ENCODE measurements around the gene SH3TC1.

The SH3TC1 gene

DNA sequence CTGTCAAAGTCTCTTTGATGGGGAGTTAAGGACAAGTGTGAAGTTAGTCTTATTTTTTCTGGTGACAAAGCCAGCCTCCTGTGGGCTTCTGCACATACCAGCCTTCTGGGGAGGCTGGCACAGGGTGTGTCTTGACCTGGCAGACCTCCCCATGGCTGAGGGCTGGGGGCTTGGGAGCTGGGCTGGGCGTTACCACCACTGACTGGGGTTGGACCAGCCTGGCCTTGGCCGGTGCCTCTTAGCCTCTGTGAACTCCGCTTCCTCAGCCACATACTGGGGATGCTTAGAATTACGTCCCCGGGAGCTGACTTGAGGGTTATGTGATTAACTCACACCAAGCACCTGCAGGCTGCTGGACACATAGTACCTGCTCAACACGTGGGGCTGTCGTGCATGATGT, 14.0 kb downstream of the SH3TC1 start:
- no peak for DNase-seq (ENCODE audit: low read depth in 1 of 2, low spot score in 1 of 2)

DNA sequence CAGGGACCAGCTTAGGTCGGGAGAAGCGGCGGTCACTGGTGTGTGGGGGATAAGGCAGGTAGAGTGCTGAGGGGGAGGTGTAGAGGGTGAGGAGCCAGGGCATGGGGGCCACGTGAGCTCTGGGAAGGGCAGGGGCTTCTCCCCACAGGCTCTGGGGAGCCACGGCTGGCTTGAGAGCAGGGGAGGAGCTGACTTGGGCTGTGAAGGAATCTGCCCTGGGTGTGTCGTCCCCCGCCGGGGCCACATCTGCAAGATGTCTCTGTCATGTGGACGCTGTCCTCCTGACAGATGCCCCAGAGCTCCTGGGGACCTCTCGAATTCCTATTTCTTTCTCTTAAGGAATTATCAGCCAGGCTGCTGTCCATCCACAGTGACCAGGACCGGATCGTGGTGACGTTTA, 15.0 kb downstream of the SH3TC1 start:
- DNase-seq (ENCODE audit: low read depth in 1 of 2, low spot score in 1 of 2): no peak

DNA sequence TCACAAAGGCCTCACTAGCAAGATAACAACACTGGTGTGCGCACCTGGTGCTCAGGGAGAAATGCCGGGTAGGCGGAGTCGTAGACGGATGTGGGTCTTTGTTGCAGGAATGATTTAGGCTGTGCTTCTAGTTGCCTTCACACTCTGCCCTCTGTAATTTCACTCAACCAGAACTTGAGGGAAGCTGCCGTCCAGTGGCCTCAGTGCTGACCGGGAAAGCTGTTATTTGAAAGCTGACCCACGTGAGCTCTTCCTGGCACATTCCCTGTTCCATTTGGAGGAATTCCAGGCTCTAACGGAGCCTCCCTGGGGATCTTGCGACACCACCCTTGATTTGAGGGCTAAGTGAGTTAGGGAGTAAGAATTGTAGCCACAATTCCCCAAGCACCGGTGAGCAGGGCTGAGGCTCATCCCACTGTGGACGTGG, 15.9 kb downstream of the SH3TC1 start:
- no peak for DNase-seq (ENCODE audit: low read depth in 1 of 2, low spot score in 1 of 2)

DNA sequence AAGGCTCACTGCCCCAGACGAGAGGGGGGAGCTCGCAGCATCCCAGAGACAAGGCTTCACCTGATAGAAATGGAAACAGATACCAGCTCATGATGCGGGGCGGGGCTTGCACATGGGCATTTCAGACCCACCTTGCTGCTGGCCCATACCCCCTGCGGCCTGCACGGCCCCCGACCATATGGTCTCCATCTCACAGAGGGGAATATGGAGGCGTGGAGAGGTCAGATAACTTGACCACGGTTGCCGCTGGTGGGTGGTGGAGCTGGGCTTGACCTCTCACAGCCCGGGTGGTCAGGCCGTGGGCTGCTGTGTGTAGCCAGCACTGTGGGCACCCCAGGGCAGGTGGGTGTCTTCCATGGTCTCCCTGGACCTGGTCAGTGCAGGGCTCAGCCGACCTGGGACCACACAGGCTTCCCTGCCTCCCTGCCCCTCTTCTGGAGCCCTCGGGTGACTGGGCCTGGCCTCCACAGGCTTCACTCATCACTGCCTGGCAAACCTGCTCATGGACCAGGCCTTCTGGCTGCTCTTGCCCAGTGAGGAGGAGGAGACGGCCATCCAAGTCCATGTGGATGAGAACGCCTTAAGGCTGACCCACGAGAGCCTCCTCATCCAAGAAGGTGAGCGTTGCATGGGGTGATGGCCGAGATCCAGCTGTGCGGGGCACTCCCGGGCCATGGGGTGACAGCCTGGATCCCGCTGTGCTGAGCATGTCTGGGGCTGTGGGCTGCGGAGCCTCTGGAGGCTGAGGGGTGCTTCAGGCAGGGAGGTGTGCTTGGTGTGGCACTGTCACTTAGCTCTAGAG, 16.8 kb downstream of the SH3TC1 start:
- DNase-seq (ENCODE audit: low read depth in 1 of 2, low spot score in 1 of 2): no peak

DNA sequence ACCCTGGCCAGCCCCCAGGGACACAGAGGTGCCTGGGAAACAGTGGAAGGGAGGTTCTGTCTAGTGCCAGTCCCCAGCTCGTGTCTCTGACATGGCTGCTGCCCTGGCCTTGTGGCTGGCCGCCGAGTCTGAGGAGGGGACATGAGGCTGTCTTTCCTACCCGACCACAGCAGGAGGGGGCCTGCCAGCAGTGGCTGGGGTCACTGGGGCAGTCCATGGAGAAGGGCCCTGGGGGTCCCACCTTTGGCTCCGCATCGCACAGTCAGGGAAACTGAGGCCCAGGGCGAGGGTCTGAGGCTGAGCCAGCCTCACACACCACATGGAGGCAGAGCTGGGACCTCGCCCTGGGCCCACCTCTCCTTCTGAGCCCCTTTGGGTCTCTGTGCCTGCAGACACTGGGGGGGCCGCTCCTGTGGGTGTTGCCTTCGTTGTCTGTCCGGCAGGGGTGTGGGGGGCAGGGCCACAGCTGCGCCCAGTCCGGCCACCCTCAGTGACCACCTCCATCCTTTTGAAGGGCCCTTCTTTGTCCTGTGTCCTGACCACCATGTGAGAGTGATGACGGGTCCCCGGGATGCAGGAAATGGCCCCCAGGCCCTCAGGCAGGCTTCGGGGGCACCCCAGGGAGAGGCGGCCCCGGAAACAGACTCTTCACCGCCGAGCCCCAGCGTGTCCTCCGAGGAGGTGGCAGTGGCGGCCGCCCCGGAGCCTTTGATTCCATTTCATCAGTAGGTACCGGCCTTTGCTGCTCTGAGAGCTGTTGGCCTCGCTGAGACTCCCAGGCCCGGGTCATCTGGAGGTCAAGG, 17.6 kb downstream of the SH3TC1 start:
- no peak for DNase-seq (ENCODE audit: low read depth in 1 of 2, low spot score in 1 of 2)

DNA sequence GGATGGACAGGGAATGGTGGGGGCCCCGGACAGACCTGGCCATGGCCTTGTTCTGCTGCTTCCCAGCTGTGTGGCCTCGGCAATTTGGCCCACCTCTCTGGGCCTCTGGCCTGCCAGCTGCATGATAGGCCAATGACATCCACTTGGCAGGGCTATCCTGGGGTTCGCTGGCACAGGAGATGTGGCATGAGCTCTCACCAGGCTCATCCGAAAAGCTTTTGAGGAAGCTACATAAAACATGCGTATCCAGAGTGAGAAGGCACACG, 18.1 kb downstream of the SH3TC1 start:
- DNase-seq (ENCODE audit: low read depth in 1 of 2, low spot score in 1 of 2): no peak

DNA sequence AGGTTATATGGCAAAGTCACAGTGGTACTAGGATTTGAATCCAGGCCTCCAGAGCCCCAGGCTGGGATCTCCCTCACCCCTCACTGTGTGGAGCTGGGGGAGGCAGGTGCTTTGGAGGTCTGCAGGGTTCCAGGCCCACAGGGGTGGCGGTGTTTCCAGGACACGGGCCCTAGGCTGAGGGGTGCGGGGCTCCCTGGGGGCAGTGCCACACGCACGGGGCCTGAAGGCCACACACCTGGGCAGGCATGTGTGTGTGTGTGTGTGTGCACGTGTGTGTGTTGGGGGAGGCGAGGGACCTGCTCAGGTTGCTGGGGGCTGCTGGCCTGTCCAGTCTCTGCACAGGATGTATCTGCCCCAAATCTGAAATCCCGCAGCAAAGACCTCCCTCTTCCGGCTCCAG, 18.8 kb downstream of the SH3TC1 start:
- DNase-seq (ENCODE audit: low read depth in 1 of 2, low spot score in 1 of 2): no peak

DNA sequence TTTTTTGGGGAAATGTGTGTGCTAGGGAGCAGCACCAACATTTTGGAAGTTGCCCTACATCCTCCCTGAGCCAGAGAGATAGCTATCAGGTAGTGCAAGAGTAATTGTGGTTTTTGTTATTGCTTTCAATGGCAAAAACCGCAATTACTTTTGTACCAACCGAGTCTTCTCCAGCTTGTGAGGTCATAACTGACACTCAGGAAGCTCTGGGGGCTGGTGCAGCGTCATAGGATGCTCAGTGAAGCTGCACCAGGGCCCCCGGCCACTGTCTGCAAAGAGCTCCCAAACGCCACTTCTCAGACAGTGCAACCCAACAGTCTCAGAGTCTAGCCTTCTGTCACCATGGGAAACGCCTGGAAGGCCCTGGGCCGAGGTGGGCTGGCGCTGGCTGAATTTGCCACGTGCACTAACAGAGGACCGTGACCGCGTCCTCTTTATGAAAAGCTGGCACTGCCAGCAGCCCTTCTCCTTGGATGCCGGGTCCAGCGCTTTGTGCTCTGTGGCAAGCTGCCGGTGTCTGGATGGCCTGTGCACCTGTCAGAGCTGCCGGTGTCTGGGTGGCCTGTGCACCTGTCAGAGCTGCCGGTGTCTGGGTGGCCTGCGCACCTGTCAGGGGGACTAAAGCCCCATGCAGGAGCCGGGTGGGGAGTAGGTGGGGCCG, 19.4 kb downstream of the SH3TC1 start:
- DNase-seq (ENCODE audit: low read depth in 1 of 2, low spot score in 1 of 2): no peak

DNA sequence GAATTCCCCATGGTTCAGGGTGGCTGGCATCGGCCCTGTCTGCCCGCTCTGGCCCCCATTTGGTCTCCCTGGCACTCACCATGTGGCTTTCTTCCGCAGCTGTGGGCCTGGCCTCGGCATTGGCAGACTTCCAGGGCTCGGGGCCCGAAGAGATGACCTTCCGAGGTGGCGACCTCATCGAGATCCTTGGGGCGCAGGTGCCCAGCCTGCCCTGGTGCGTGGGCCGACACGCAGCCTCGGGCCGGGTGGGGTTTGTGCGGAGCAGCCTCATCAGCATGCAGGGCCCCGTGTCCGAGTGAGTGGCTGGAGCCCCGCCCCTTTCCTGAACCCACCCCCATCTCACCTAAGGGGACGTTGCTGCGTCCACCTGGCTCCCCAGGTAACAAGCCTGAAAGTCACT, 20.1 kb downstream of the SH3TC1 start:
- DNase-seq (ENCODE audit: low read depth in 1 of 2, low spot score in 1 of 2): no peak

DNA sequence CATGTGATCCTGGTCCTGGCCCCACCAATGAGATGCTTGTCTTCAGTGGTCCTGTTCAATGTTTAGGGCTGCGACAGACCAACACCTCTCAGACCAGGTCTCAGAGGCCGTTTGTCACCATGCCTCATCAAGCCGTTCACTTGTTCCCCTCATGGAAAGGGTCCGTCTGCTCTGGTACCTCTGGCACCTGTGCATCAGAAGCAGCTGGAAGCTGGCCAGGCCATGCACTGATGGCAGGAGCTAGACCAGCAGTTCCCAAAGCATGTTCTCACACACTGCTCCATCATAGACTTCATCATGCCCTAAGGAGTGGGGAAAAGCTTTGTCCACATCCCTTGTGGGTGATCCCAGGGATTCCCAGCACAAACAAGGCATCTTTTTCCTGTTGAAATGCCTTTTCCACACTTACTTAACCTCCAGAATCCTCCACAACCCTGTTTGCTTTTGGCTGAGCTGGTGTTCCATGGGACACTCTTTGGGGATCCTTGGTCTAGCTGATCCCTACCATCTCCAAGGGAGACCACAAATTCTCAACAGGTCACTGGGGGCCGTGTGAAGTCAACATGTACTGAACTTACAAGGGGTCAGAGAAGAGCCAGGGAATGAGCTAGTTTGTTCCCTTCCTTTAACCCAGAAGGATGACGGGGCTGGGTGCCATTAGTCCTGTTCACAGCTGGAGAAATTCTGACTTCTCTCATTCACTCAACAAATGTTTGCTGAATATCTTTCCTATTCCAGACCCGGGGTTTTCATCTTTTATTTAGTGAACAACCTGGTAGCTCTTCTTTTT, 21.8 kb downstream of the SH3TC1 start:
- DNase-seq (ENCODE audit: low read depth in 1 of 2, low spot score in 1 of 2): no peak

DNA sequence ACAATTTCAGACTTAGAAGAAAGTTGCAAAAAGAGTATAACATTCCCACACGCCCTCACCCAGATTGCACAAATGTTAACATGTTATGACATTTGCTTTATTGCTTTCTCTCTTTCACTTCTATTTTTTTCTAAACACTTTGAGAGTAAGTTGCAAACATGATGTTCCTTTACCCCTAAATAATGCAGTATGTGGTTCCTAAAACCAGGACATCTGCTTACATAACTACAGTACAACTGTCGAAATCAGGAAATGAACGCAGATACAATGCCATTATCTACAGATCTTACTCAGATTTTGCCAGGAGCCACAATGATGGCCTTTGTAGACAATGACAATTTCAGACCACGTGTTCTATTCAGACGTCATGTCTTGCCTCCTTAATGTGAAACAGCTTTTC, 22.4 kb downstream of the SH3TC1 start:
- DNase-seq (ENCODE audit: low read depth in 1 of 2, low spot score in 1 of 2): no peak

DNA sequence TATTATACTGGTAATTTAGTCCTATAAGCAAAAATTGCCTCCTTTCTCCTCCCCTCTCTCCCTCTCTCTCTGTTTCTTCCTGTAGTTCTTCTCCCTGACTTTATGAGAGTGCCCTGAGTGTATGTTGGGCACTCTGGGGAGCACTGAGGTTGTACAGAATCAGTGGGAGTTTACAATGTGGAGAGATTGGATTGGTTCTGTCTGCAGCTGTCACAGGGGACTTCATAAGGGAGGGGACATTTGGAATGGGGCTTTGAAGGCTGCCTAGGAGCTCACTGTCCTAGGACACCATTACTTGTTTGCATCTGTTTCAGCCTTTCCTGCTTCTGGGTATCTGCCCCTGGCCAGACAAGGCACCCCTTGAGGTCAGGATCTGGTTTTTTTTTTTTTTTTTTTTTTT, 22.9 kb downstream of the SH3TC1 start:
- no peak for DNase-seq (ENCODE audit: low read depth in 1 of 2, low spot score in 1 of 2)

DNA sequence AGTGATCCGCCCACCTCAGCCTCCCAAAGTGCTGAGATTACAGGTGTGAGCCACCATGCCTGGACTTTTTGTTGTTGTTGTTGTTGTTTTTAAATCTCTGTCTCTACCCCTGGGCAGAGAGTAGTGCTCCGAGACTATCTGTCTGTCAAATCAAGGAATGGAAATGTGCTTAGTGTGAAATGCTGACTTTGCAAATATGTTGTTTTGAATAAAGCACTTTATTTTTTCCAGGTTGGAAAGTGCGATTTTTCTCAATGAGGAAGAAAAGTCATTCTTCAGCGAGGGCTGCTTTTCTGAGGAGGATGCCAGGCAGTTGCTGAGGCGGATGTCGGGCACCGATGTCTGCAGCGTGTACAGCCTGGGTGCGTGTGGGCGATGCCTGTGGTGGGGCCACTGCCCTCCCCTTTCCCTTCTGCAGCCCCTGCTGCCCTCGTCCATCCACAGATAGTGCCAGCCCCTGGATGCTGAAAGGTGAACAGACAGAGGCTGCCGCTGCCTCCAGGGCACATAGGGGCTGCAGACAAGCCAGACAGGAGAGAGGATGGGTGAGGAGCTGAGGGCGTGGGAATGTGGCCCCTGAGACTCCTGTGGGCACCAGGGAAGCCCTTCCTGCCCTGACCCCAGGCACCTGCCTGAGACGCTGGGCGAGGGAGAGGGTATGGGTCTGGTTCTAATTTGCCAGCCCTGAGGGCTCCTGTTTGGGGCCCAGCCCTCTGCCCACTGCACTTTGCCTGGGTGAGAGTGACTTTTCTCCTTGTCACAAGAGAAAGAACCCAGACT, 23.7 kb downstream of the SH3TC1 start:
- no peak for DNase-seq (ENCODE audit: low read depth in 1 of 2, low spot score in 1 of 2)

DNA sequence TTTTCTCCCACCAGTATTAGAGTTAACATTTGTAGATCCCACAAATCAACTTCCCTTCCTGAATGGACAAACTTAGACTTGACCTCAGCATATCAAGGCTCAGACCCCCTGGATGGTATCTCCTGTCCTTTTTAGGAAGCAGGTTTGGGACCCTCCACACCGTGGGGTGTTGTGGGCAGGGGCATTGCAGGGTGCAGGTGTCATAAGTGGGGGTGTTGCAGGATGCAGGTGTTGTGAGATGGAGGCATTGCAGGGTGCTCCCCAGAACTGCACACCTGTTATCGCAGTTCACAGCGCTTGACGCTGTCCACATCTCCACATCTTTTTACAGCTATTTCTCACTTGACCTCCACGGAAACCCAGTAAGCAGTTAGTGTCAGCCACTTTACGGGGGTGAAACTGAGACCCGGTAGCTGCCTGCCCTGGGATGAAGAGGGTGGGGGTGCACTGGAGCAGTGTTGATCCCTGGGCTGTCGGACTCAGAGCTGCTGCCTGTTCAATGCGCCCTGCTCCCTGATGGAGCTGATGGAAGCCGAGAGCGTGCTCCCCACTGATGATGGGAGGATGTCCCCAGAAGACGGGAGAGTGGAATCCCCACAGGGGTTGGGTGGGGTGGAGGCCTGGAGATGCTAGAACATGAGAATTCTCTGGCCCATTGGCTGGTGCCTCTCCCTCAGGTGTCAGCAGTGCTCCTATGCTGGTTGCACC, 25.3 kb downstream of the SH3TC1 start:
- no peak for DNase-seq (ENCODE audit: low read depth in 1 of 2, low spot score in 1 of 2)

DNA sequence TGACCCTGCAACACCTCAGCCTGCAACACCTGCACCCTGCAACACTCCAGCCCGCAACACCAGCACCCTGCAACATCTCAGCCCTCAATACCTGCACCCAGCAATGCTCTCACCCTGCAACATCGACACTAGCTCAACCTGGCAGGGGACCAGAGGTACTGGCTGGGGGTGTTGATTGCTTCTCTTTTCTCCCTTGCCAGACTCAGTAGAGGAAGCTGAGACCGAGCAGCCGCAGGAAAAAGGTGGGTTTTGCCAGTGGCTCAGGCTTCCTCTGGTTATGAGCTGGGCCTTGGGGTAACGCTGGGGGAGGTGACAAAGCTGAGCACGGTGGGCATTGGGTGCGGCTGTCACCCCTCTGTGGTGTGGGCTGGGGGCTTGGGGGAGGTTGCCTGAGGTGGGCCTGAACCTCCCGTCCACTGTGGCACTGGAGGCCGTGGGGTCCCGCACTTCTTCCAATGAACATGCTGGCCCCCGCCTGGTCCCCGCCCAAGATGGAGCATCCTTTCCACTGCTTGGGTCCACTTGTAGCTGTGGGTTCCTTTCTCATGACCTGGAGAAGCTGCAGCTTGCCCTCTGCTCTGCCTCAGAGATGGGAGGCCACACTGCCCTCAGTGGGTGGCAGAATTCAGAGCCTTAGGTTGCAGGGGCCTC, 26.0 kb downstream of the SH3TC1 start:
- no peak for DNase-seq (ENCODE audit: low read depth in 1 of 2, low spot score in 1 of 2)

DNA sequence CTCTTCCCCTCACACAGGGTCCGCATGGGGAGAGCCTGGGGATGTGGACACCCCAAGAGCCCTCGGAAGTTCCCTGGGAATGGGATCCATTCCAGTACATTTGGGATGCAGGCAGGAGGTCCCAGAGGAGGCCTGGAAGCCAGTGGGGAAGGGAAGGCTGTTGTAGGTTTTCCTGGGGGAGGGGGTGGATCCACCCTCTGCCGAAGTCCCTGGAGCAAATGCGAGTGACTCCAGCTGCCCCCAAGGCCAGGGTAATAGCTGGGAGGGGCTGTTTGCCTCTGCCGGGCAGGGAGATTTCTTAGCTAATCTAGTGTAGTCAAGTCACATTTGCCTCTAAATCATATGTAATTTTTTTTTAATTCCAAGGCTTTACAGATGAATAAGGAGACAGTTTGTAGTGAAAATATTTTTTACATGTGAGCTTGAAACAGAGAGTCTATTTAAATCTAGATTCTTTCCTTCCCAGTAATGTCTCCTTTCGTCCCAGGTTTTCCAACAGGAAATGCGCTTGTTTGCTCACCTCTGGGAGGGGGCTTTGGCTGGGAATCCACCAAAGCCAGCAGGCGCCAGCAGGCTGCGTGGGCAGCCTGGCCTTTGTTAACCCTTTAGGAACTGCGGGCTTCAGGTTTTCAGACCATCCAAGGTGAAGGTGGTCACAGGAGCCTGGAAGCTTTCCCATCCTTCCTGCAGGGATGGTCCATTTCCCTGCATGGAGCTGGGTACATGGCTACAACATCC, 26.8 kb downstream of the SH3TC1 start:
- DNase-seq (ENCODE audit: low read depth in 1 of 2, low spot score in 1 of 2): no peak

DNA sequence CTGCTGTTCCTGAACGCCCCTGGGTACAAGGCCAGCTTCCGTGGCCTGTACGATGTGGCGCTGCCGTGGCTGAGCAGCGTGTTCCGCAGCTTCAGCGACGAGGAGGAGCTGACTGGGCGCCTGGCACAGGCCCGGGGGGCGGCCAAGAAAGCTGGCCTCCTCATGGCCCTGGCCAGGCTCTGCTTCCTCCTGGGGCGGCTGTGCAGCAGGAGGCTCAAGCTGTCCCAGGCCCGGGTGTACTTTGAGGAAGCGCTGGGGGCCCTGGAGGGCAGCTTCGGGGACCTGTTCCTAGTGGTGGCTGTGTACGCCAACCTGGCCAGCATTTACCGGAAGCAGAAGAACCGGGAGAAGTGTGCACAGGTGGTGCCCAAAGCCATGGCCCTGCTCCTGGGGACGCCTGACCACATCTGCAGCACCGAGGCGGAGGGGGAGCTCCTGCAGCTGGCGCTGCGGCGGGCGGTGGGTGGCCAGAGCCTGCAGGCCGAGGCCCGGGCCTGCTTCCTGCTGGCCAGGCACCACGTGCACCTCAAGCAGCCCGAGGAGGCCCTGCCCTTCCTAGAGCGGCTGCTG, 28.2 kb downstream of the SH3TC1 start:
- no peak for DNase-seq (ENCODE audit: low read depth in 1 of 2, low spot score in 1 of 2)

DNA sequence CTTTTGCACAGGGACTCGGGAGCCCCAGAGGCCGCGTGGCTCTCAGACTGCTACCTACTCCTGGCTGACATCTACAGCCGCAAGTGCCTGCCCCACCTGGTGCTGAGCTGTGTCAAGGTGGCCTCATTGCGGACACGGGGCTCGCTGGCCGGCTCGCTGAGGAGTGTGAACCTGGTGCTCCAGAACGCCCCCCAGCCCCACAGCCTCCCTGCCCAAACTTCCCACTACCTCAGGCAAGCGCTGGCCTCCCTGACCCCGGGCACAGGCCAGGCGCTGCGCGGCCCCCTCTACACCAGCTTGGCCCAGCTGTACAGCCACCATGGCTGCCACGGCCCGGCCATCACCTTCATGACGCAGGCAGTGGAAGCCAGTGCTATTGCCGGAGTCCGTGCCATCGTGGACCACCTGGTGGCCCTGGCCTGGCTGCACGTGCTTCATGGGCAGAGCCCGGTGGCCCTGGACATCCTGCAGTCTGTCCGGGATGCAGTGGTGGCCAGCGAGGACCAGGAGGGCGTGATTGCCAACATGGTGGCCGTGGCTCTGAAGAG, 28.8 kb downstream of the SH3TC1 start:
- no peak for DNase-seq (ENCODE audit: low read depth in 1 of 2, low spot score in 1 of 2)
